GM12878 (cell line): ENCODE results near the gene TMC8. TPM values are rescaled to one million over a fixed set of nuclear protein-coding genes. Genes with fewer than 3 reads are reported as not detected.
A peak's percentile ranks its signal among the peaks of the same experiment; 100 is the strongest.

Experiments
- ATAC-seq: fragments of 200-7000 bp; cut with Tn5 transposase; 3 replicates; pipeline ENCODE4 v1.9.1; 2020; ENCODE audit warnings: mild to moderate bottlenecking, moderate library complexity
- BruUV-seq: library from RNA; stranded (reverse); fragments of 400-500 nt; replicated peaks from 2 replicates; lab custom pipeline; 2021; lab: Mats Ljungman, UMichigan
- CTCF ChIA-PET: fragments of 300-600 bp; sonication (Branson Sonifier 250); formaldehyde crosslinking; extraction: SDS; loops from one replicate; lab custom pipeline; 2021; ENCODE audit warnings: inconsistent platforms; lab: Yijun Ruan, JAX
- POLR2A ChIA-PET: fragments of 350-600 bp; formaldehyde crosslinking; extraction: SDS; loops from one replicate; lab custom pipeline; 2021; ENCODE audit warnings: inconsistent platforms; lab: Charles Lee
- RAD21 ChIA-PET: fragments of 300-600 bp; sonication (Branson Sonifier 250); formaldehyde crosslinking; loops from one replicate; lab custom pipeline; 2023; ENCODE audit warnings: antibody characterized with exemption; ENCODE audit not compliant: unreplicated experiment; lab: Charles Lee
- SMC1A ChIA-PET: fragments of 300-600 bp; sonication (Branson Sonifier 250); formaldehyde crosslinking; loops from one replicate; lab custom pipeline; 2023; ENCODE audit not compliant: unreplicated experiment, uncharacterized antibody; lab: Charles Lee
- DNase-seq: peaks from one replicate; pipeline ENCODE4 v3.0.0-alpha.2; 2011; ENCODE audit warnings: low read depth, low spot score
- FAIRE-seq: peaks from 3 replicates; lab custom pipeline; 2011; peaks lifted over from hg19 to GRCh38; lab: Jason Lieb, UNC
- H2AFZ ChIP-seq: 2 replicates; pipeline ENCODE4 v1.6.0; 2011; ENCODE audit warnings: low read depth, low read length, control low read depth; ENCODE audit not compliant: control insufficient read depth
- H3K27ac ChIP-seq: 2 replicates; pipeline ENCODE4 v1.5.1; 2011; ENCODE audit warnings: control low read depth; ENCODE audit not compliant: control insufficient read depth, insufficient read depth
- H3K27me3 ChIP-seq, 2 experiments: replicated peaks in 1 of 2; 2 replicates each; pipeline versions ENCODE4 v1.6.0 to v1.6.1; 2011; ENCODE audit warnings: low read length in 1 of 2; ENCODE audit not compliant: control insufficient read depth in 2 of 2, insufficient read depth in 2 of 2
- H3K36me3 ChIP-seq, 2 experiments: 2 replicates each; pipeline ENCODE4 v1.5.1; 2011; ENCODE audit warnings: low read length in 1 of 2; ENCODE audit not compliant: control insufficient read depth in 2 of 2, insufficient read depth in 2 of 2
- H3K4me1 ChIP-seq: 2 replicates; pipeline ENCODE4 v1.6.1; 2011; ENCODE audit warnings: mild to moderate bottlenecking, low read length, moderate library complexity, mixed read lengths; ENCODE audit not compliant: control insufficient read depth, insufficient read depth
- H3K4me2 ChIP-seq: 2 replicates; pipeline ENCODE4 v1.6.0; 2011; ENCODE audit warnings: control low read depth; ENCODE audit not compliant: control insufficient read depth, insufficient read depth
- H3K4me3 ChIP-seq: fragments of 200-600 bp; sonication (generic); 2 replicates; pipeline ENCODE4 v1.5.1; 2016
- H3K79me2 ChIP-seq: 2 replicates; pipeline ENCODE4 v1.6.0; 2011; ENCODE audit warnings: low read length; ENCODE audit not compliant: control insufficient read depth, insufficient read depth
- H3K9ac ChIP-seq: 2 replicates; pipeline ENCODE4 v1.8.0; 2011; ENCODE audit warnings: low read length, control low read depth, mixed read lengths; ENCODE audit not compliant: control insufficient read depth, insufficient read depth
- H3K9me3 ChIP-seq: replicated peaks from 3 replicates; pipeline ENCODE4 v1.5.1; 2011; ENCODE audit warnings: mild to moderate bottlenecking, low read length; ENCODE audit not compliant: control insufficient read depth, insufficient read depth
- H4K20me1 ChIP-seq: 2 replicates; pipeline ENCODE4 v1.6.0; 2011; ENCODE audit not compliant: control insufficient read depth, insufficient read depth
- CBFB ChIP-seq: IDR thresholded peaks from 2 replicates; pipeline ENCODE4 v1.6.1; 2016; ENCODE audit warnings: antibody characterized with exemption, low read depth
- CEBPZ ChIP-seq: fragments of 150-350 bp; IDR thresholded peaks from 2 replicates; pipeline ENCODE4 v1.6.1; 2016; ENCODE audit warnings: low read depth, low read length
- EP300 ChIP-seq, 2 experiments: fragments of 150-350 bp in 1 of 2; IDR thresholded peaks; 2 replicates each; pipeline ENCODE4 v1.6.1; 2011 to 2012; ENCODE audit warnings: low read depth in 2 of 2, low read length in 2 of 2, borderline replicate concordance in 1 of 2, improper control_type of control experiment in 1 of 2, inconsistent platforms in 1 of 2; ENCODE audit not compliant: control insufficient read depth in 1 of 2
- HCFC1 ChIP-seq: fragments of 150-350 bp; IDR thresholded peaks from 2 replicates; pipeline ENCODE4 v1.6.1; 2014; ENCODE audit warnings: low read length
- IKZF1 ChIP-seq: fragments of 450-650 bp; conservative IDR thresholded peaks from 2 replicates; pipeline ENCODE4 v1.6.1; 2017; ENCODE audit warnings: antibody characterized with exemption, mild to moderate bottlenecking
- MAX ChIP-seq: IDR thresholded peaks from 2 replicates; pipeline ENCODE4 v1.6.1; 2012; ENCODE audit warnings: low read depth, low read length, improper control_type of control experiment
- RAD51 ChIP-seq: fragments of 450-650 bp; IDR thresholded peaks from 2 replicates; pipeline ENCODE4 v1.6.1; 2016; ENCODE audit warnings: moderate library complexity, mild to moderate bottlenecking, inconsistent platforms
- RBBP5 ChIP-seq: fragments of 200-600 bp; sonication (generic); conservative IDR thresholded peaks from 2 replicates; pipeline ENCODE4 v1.6.1; 2016
- SMARCA5 ChIP-seq: fragments of 450-650 bp; IDR thresholded peaks from 2 replicates; pipeline ENCODE4 v1.6.1; 2017; ENCODE audit warnings: mild to moderate bottlenecking
- SP1 ChIP-seq: IDR thresholded peaks from one replicate; pipeline ENCODE4 v1.6.1; 2011; ENCODE audit warnings: low read depth, low read length
- ZBTB40 ChIP-seq: fragments of 450-650 bp; IDR thresholded peaks from 2 replicates; pipeline ENCODE4 v1.6.1; 2016; ENCODE audit warnings: mild to moderate bottlenecking, moderate library complexity, borderline replicate concordance
- ZNF217 ChIP-seq: fragments of 450-650 bp; IDR thresholded peaks from 2 replicates; pipeline ENCODE4 v1.6.1; 2017; ENCODE audit warnings: antibody characterized with exemption, mild to moderate bottlenecking
- WGBS: methylation state at CpG from one replicate; pipeline ENCODE4 v1.1.6; 2016; ENCODE audit warnings: low lambda C conversion rate; ENCODE audit not compliant: insufficient replicate concordance, insufficient coverage; ENCODE audit errors: missing lambda C conversion rate; 5-methylcytosine and 5-hydroxymethylcytosine counted together
- in situ Hi-C: fragments of 300-500 bp; cut with MboI; formaldehyde crosslinking; loops from 9 replicates; pipeline ENCODE4 v1.14.3; 2018; ENCODE audit warnings: mixed read lengths
- intact Hi-C: fragments of 100-400 bp; cut with micrococcal nuclease; formaldehyde crosslinking; loops from one replicate; pipeline ENCODE4 v1.14.2; 2022; ENCODE audit not compliant: unreplicated experiment
- polyA plus RNA-seq, 11 experiments: library from polyadenylated mRNA; depleted of rRNA in 4 of 11; unstranded in 6 of 11; stranded (reverse) in 5 of 11; fragments of >200 nt; fragmentation: Nextera tagmentation in 4 of 11; fragmentation: Illumina TruSeq in 1 of 11; extraction: Ambion mirVana in 4 of 11; extraction: Trizol in 1 of 11; gene quantifications; 1 replicate in 1 of 11; 2 replicates in 10 of 11; pipeline versions ENCODE4 v1.2.1 to v1.2.3, GENCODE V29; 2011 to 2016; ENCODE audit warnings: inconsistent platforms in 2 of 11, missing spikeins in 2 of 11, low read depth in 1 of 11
- total RNA-seq, 4 experiments: library from RNA; depleted of rRNA in 3 of 4; stranded (reverse); fragments of >200 nt in 3 of 4; fragmentation: Illumina TruSeq in 1 of 4; extraction: Trizol in 1 of 4; gene quantifications; 2 replicates each; pipeline versions ENCODE4 v1.2.1 to v1.2.3, GENCODE V29; 2013 to 2021
- TF ChIP-seq, protein P1 (sequence below): fragments of 450-650 bp; IDR thresholded peaks from 2 replicates; pipeline ENCODE4 v1.6.1; 2018; ENCODE audit warnings: borderline replicate concordance, mild to moderate bottlenecking; ENCODE audit not compliant: partially characterized antibody

Gene TMC8
- total and polyA plus RNA-seq, 10 of the 15 experiments (the other 5 are each of a cell fraction or from before 2014, with no cell fraction given): 2.7 to 128 (median 40.0) TPM

DNA sequence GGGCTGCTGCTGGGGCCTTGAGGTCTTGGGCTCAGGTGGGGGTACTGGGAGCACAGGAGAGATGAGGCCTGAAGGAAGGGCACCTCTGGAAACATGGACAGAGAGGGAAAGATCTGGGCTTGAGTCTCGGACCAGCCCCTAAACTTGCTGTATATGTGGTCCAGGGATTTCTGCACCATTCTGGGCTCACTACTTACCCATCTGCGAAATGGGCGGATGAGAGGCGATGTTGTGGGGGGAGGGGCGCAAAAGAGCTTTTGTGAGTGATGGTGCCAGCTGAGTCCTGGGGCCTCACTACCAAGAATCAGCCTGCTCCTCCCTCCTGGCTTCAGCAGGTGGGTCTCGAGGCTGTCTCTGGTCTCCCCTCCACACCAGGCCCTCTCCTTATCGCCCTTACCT lies 15.9 kb downstream of the TMC8 start:
- Histone ChIP-seq H3K27ac (peak overlapping the region; percentile 96), H3K4me3 (no peak overlapping the region), H3K4me1 (peaks cover 69% of the 10 kb centered on the region), H3K79me2 (peaks cover 2% of the 10 kb centered on the region), H2AFZ (no peak overlapping the region), H4K20me1 (no peaks in the 10 kb centered on the region), H3K36me3 (peaks cover 0 to under 1% of the 10 kb centered on the region in 2 experiments; a peak in 2 of 4 replicates), H3K4me2 (peak overlapping the region; percentile 40), H3K27me3 (no peaks in the 10 kb centered on the region), H3K9ac (peak overlapping the region; percentile 25), H3K9me3 (no peaks in the 10 kb centered on the region)
- BruUV-seq: no TSS peak
- FAIRE-seq (peak; percentile 52), ATAC-seq (no peak), DNase-seq (no peak)
- ChIA-PET POLR2A (interaction anchor here (0.5 to 2.4 kb wide), 6 partner anchors 8 to 30 kb away, joined by 3 to 11 read pairs (median 4); partner anchors contain the start of gene TMC6), RAD21 (interaction anchor here (0.8 to 3.3 kb wide), 3 partner anchors 8 to 30 kb away, joined by 3 to 29 read pairs (median 5); no protein-coding TSS in a partner anchor), SMC1A (interaction anchor here (0.6 to 2.2 kb wide), 4 partner anchors 12 to 37 kb away, joined by 3 to 5 read pairs (median 3); no protein-coding TSS in a partner anchor), CTCF (interaction anchor here (1.1 to 2.3 kb wide), 2 partner anchors 12 to 27 kb away, joined by 3 to 11 read pairs; no protein-coding TSS in a partner anchor)
- in situ Hi-C loops: no loop called here
- intact Hi-C loops: no loop called here
- TF ChIP-seq ZBTB40 (no peak), HCFC1 (no peak), ZNF217 (0 out of 2 replicates have a peak, but pooled peaks have one; percentile 61), CEBPZ (no peak), RBBP5 (no peak), RAD51 (no peak), MAX (no peak), EP300 (IDR thresholded peaks at IDR 0.05; ENCODE audit: borderline replicate concordance in 1 of 2, control insufficient read depth in 1 of 2, low read depth in 2 of 2, low read length in 2 of 2) (no peak), SP1 (no peak), CBFB (no peak), SMARCA5 (peak; percentile 80), IKZF1 (no peak)
- TF ChIP-seq, protein P1, sequence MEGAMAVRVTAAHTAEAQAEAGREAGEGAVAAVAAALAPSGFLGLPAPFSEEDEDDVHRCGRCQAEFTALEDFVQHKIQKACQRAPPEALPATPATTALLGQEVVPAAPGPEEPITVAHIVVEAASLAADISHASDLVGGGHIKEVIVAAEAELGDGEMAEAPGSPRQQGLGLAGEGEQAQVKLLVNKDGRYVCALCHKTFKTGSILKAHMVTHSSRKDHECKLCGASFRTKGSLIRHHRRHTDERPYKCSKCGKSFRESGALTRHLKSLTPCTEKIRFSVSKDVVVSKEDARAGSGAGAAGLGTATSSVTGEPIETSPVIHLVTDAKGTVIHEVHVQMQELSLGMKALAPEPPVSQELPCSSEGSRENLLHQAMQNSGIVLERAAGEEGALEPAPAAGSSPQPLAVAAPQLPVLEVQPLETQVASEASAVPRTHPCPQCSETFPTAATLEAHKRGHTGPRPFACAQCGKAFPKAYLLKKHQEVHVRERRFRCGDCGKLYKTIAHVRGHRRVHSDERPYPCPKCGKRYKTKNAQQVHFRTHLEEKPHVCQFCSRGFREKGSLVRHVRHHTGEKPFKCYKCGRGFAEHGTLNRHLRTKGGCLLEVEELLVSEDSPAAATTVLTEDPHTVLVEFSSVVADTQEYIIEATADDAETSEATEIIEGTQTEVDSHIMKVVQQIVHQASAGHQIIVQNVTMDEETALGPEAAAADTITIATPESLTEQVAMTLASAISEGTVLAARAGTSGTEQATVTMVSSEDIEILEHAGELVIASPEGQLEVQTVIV: no peak
- WGBS: 73% methylated on average over 7 of the region's 7 CpGs
